HuH-7.5 (cell line): Measurements from ENCODE around the gene RSPO3.
A peak's percentile ranks its signal among the peaks of the same experiment; 100 is the strongest.
"Not testable (repeated sequence)": the region's sequence is repeated elsewhere in the genome, so short reads cannot be mapped to it uniquely, and the experiment has no call there.

Source experiments
- DNase-seq: peaks from one replicate; pipeline ENCODE4 v3.0.0; 2011; ENCODE audit warnings: low spot score

Gene RSPO3, protein sequence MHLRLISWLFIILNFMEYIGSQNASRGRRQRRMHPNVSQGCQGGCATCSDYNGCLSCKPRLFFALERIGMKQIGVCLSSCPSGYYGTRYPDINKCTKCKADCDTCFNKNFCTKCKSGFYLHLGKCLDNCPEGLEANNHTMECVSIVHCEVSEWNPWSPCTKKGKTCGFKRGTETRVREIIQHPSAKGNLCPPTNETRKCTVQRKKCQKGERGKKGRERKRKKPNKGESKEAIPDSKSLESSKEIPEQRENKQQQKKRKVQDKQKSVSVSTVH

DNA sequence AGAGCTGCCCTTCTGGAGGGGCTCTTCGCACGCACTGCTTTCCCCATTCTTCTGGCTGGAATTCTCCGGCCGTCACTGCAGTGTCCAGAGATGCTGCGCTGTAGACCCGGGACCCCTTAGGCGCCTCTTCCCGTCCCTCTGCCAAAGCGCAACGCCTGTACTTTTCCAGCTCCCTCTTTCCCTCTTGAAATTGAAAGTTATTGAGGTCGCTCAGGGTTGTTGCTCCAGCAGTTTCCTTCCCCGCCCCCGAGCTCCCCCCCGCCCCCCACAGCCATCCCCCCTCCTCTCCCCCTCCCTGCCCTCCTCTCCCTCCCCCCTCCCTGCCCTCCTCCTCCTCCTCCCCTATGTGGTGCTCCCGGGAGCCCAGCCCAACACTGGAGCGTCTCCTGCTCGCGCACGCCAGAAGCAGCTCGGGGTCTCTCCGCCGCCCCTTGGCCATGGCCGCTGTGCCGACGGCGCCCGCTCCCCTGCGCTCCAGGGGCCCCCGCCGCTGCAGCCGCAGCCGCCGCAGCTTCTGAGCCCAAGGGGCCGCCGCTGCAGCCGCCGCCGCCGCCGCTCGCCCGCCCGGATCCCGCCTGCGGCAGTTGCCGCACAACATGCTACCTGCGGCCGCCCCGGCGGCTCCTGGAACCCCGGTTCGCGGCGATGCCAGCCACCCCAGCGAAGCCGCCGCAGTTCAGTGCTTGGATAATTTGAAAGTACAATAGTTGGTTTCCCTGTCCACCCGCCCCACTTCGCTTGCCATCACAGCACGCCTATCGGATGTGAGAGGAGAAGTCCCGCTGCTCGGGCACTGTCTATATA is at the start of gene RSPO3:
Gene RSPO3 (plus strand): TSS at position 374 of the 804 bp plus-strand sequence. CDS start 522 bp downstream, outside the sequence.
- peak; percentile 53 for DNase-seq

DNA sequence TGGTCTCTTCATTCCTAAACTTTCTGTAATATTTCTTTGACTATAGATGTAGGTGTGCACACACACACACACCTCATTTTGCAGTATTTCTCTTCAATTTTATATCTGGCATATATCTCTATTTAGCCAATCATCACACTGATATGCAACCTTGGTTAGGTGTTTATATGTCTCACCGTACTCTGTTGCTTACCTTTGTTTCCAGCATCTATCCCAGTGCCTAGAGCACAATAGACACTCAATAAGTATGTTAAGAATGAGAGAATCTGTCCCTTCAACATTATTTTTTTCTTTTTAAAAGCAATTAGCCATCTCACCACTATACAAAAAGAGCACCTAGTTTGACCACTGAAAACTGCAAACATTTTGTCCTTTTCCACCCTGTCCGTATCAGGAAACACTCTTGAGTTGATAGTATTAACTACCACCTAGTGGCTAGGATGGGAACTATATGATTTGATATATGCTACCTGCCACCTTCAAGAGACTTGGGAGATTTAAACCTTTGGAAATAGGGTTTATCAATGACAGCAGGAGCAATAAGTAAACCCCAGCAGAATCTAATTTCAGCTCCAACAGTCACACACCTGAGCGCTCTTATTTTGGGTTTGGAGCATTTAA is 48.7 kb upstream of the RSPO3 start:
- DNase-seq = peak; percentile 4

DNA sequence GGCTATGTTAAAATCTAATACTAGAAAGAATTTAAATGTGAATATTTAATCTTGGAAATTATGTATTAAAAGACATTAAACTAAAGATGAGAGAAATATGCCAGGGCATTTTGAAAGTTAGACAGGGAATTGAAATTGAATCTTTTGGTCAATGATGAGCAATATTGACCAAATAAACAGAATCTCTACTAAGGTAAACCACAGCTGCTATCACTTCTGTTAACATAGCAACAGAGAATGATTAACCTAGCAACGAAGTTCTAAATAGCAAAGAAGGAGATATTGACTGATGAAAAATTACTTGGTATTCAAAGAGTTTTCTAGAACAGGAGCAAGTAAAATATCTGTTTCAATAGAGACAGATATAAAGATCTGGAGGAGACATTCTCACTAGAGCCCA is 45.2 kb upstream of the RSPO3 start:
- DNase-seq = no peak

DNA sequence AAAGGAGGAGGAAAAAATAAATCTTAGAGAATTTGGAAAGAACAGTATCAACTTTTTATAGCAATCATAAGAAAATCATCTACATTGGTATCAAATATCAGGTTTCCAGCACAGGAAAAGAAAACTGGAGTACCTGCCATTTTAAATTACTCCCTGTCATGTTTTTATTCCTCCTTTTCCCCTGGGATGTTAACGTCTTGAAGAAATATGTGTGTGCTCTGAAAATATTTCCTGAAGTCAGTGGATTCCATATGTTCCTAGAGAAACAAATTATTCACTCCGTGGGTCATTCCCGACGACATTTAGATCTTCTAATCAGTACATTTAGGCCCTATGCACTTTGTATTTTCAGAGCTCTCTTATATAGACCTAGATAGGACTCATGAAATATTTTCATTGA is 42.0 kb upstream of the RSPO3 start:
- no peak for DNase-seq

DNA sequence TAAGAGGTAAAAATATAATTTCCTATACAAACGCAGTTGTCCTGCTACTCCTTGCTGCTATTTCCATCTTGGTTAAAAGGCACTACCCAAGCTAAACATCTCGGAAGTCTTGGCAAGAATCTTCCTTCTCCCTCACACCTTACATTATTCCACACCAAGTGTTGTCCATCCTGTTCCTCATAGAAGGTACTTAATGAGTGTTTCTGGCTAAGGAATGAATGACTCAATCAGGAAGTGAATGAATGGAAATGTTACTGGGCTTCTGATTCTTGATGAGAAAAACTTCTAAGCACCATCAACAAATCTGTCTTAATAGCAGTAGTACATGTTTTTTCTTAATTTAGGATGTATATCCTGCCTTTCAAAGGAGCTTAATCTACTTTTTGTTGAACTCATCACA is 40.6 kb upstream of the RSPO3 start:
- no peak for DNase-seq

DNA sequence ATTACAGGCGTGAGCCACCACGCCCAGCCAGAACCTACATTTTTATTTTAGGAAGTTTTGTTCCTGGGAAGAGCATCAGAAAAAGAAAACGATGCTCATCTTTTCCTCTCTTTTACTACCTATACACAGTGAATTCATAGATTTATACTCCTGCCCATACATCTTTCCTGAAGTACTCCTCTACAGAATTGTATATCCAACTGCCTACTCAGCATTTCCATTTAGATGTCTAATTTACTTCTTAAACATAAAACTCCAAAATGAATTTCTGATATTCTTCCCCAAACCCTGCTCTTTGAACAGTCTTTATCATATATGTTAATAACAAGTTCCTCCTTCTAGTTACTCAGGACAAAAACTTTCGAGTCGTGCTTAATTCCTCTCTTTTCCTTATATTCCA is 39.8 kb upstream of the RSPO3 start:
- no peak for DNase-seq

DNA sequence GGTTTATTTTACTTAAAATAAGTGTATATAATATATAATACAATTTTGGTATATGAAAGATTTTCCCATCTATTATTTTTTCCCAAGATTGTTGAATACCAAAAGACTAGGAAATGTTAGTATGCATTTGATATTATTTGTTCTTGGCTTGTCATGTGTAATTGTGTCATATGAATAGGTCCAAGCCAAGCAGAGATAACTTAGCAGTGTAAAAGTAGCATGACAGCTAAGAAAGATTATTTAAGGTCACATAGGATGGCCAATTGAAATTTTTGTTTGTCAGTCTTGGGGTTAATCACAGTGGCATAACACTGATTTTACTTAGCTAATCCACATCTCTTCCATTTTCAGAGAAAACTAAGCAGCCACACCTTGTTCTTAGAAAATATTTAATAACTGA is 38.8 kb upstream of the RSPO3 start:
- DNase-seq = no peak

DNA sequence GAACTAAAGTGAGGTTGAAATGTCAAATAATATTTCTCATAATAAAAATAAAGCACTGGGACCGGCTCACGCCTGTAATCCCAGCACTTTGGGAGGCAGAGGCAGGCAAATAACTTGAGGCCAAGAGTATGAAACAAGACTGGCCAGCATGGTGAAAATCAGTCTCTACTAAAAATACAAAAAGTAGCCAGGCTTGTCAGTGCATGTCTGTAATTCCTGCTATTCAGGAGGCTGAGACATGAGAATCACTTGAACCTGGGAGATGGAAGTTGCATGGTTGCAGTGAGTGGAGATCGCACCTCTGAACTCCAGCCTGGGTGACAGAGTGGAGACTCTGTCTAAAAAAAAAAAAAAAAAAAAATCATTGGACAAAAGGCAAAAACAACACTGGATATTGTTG is 38.4 kb upstream of the RSPO3 start:
- DNase-seq = no peak

DNA sequence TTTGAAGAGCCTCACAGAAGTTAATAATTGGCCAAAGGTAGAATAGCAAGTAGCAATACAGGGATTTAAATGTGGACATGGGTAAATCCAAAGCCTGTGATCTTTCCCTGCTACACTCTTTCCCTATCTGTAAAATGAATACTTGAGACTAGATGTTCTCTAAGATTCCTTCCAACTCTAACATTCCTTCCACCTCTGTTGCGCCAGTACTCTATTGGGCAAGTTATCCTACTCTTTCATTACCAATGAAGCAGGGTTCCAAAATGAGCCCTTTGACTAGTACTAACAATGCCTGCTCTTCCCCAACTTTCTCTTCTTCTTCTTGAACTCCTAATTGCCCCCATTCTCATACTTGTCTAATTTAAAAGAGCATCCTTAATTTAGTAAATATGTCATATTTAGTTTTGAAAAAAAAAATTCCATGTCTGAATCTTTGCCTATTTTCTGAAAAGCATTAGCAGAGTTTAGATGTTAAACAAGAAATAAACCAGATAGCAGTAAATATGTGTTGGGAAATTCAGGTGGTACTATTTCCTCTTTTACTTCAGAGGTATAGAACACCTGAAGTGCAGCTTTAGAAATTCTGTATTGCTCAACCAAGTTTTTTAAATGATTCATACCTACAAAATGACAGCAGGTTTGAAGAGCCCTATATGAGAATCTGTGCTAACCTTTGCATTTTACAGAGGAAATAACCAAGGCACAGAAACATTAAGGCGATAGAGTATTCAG is 35.1 kb upstream of the RSPO3 start:
- DNase-seq = no peak

DNA sequence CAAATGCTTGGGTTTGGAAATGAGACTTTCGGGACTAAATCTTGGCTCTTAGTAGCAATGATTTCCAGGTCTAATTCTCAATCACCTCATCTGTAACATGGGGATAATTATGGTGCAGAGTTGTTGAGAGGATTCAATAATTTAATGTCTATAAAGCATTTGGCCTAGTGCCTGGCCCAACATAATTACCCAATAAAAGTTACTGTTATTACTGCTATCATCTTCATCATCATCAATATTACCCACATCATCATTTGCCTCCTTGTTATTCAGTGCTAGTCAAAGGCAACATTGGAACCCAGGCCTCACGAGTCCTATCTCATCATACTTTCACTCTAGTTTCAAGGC is 34.5 kb upstream of the RSPO3 start:
- no peak for DNase-seq

DNA sequence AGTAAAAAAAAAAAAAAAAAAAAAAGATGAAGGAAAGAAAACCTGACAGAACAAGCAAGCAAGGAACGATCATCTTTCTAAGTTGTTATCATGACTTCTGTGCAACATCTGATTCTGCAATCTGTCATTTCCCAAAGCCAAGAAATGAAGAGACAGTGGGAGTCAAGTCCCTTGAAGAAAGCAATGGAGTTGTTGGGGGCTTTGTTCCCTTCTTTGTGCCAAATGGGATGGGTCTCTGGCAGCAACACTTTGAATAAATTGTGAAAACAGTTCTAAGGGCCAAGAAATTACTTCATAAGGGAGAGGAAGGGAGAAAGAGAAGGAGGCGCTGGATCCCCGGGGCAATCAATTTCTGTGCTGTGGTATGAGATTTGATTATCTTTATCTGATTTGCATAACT is 33.3 kb upstream of the RSPO3 start:
- no peak for DNase-seq

DNA sequence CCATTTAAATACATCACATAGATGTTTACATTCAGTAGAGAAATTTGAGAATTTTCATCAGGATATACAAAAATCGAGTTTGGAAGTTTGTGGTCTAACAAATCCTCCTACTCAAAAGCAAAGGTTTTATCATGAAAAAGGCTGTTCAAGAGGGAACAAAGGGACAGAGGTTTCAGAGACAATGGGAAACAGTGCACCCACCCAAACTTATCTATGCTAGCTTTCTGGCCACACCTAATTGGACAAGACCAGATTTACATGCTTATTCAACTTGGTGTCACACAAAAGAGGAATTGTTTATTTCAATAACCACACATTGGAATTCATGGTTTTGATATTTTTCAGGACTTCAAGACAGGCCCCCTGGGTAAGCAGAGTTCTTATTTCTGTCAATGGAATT is 28.4 kb upstream of the RSPO3 start:
- no peak for DNase-seq

DNA sequence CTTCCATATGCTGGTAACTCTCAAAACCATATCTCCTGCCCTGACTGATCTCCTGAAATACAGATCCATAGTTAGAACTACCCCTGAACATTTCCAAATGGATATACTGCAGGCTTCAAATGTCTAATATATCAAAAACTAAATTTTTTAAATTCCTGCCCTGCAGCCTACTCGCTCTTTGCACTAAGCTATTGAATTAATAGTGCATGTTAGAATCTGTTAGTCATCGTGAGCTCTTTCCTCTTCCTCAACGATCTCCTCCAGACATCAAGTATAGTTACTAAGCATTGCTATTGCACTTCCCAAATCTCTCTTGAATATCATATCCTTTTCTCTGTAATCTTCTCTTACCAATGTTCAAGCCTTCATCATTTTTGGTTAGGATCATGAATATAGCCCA is 26.0 kb upstream of the RSPO3 start:
- DNase-seq = no peak

DNA sequence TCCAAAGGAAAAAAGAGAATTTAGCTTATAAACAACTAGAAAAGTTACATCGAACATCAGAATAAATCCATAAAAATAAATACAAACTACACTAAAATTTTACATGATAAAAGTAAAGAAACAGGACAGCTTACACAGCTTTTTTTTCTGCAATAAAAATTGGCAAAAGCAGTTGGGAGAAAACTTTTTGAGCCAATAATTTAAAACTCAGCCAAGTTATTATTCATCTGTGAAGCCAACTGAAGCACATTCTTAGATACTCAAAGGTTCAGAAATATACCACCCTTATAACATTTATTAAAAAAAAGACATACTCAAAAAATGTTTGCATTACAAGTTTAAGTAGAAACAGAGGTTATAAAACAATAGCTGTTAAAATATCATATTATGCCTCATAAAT is 23.7 kb upstream of the RSPO3 start:
- no peak for DNase-seq

DNA sequence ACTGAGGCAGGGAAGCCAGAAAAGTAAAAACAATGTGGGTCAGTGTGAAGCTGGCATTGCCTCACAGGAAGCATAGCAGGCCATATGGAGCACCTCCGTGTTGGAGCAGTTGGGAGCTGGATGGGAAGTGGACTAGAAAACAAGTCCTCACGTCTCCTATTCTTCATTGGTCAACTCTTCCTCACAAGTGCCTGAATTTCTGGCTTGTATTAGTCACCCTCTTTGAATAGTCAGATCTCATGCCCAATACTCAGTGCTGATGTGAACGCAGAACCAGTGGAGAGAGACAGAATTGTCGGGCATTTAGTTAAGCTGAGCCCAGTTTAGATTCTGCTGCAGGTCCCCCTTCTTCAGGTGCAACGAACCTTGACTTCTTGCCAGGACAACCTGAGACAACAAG is 22.3 kb upstream of the RSPO3 start:
- DNase-seq = no peak

DNA sequence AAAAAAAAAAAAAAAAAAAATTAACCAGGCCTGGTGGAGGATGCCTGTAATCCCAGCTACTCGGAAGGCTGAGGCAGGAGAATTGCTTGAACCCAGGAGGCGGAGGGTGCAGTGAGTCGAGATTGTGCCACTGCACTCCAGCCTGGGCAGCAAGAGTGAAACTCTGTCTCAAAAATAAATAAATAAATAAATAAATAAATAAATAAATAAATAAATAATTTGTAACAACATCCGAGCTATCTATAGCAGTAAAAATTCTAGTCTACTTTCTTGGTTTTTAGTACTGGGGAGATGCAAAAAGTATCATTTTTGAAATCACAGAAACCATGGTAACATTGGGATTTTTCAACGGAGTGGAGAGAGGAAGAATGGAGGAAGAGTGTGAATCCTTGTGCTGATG is 21.0 kb upstream of the RSPO3 start:
- DNase-seq = not testable (repeated sequence)

DNA sequence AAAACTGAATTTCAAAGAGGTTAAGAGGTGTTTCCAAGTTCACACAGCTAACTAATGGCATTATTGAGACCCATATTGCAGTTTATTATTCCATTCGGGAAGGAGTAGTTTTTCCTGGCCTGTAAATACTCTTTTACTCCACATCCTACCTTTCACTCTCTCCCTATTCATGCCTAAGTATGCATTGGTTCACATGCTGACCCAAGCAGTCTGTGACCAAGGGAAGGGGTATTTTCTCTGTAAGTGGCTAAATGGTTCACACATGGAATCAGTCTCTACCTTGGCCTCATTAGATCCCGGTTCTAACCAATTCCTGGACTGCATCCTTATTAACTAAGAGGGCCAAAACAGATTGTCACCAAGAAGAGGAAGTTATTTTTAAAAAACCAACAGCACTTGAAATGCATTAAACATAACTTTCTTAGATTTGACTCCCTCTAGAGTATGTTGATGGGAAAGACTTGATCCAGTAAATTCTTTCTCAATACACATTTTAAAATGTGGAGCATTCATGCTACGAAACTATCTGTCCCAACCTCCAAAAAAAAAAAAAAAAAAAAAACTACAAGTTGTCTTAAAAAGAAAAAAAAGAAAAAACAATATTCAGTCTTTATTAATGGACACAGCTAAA is 17.8 kb upstream of the RSPO3 start:
- no peak for DNase-seq

DNA sequence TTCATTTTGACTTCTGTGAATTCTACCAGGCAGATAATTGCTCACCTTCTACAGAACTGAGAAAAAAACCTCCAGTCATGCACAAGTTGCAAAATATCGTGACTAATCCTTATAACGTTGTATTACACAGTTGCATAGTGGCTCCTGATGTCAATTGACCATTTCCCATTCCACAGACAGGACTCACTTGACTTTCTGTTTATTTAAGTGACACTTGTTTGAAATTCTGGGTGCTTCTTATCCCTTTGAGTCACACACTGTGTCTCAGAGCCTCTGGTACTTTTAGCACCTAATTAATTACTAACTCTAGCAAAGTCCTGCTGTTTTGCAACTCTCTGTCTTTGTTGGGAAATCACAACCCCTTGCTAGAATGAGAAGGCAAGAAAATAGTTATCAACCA is 16.2 kb upstream of the RSPO3 start:
- no peak for DNase-seq

DNA sequence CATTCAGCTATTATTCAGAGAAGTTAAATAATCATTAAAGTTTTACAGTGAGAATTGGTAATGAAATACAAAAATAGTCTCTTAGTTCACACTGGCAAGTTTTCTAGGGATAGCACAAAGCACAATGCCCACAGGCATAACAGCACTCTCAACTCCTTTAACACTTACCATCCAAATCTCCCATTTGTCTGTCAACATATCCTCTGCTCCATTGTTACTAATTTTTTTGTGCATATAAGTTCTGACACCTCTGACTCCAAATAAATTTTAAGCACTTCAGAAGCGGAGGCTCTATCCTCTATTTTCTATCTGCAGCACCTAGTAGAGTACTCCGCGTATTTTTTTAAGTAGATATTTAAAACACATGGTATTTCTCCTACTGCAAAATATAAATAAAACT is 15.6 kb upstream of the RSPO3 start:
- DNase-seq = no peak

DNA sequence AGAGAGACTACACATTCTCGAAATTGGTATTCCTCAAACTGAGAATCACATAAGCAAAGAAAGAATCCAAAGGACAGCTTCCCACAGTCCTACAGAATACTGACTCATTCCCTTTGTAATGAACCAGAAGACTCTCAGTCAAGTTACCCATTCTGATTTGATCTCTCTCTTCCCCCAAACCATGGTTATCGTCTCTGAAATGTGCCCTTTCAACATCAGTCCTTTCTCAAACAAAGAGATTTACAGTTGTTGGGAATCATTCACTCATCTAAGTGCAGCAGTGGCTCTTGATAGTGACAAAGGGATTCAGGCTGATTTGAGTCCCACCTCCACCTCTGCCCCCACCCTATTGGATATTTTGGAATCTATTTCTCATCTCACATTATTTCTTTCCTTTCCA is 15.0 kb upstream of the RSPO3 start:
- no peak for DNase-seq

DNA sequence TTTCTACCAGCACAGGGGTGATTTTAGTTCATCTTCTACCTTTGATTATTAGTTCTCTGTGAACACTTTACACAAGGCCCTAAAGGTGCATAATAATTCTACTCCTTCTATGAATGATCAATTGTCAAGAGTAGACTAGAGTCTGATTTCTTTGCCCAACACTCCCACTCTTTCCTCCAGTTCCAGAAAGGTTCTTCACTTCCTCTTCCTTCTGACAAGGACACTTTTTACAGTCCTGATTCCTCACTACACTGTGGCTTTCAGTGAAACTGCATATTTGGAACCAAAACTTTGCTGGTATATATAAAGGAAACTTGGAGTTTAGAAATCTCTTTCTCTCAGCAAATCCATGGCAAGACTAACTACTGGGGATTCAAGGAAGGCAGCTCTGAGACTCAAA is 10.6 kb upstream of the RSPO3 start:
- no peak for DNase-seq

DNA sequence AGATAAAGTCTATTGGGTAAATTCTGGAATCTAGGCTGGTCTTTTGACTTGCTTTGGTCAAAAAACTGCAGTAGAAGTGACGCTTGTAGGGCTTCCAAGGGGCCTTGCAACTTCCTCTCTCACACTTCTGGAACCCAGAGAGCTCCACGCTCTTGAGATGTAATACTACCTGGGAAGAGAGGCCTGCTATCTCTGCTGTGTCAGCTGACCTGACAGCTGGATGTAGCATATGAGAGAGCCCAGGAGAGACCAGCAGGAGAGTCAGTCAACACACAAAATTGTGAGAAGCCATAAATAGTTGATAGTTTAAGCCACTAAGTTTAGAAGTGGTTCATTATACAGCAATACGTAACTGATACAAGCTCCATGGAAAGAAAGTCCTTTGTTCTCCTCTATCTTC is 7.8 kb upstream of the RSPO3 start:
- no peak for DNase-seq
